CD4-positive, alpha-beta memory T cell (primary cell): ENCODE data around the gene PACSIN2. TPM values are rescaled to one million over a fixed set of nuclear protein-coding genes. Genes with fewer than 3 reads are reported as not detected.
"Not testable (repeated sequence)": the region's sequence is repeated elsewhere in the genome, so short reads cannot be mapped to it uniquely, and the experiment has no call there.

ENCODE experiments used
- CTCF ChIA-PET: fragments of 350-600 bp; sonication (Branson Sonifier 250); formaldehyde crosslinking; loops from one replicate; lab custom pipeline; 2021; ENCODE audit warnings: inconsistent platforms; ENCODE audit not compliant: partially characterized antibody; lab: Charles Lee
- POLR2A ChIA-PET: fragments of 350-600 bp; sonication (Branson Sonifier 250); formaldehyde crosslinking; loops from one replicate; lab custom pipeline; 2021; ENCODE audit not compliant: partially characterized antibody; lab: Charles Lee
- DNase-seq, 5 donors: peaks; one replicate each; pipeline versions ENCODE4 v3.0.0 to v3.0.0-alpha.2; 2020 to 2022; ENCODE audit warnings: mixed read lengths in 1 of 5
- H3K27ac ChIP-seq: one replicate; pipeline ENCODE4 v1.7.0; 2013; ENCODE audit warnings: low read depth, low read length
- H3K27me3 ChIP-seq: 2 replicates; pipeline ENCODE4 v1.7.0; 2013; ENCODE audit warnings: mild to moderate bottlenecking, low read length, moderate library complexity; ENCODE audit not compliant: insufficient read depth
- H3K36me3 ChIP-seq: 2 replicates; pipeline ENCODE4 v1.7.0; 2013; ENCODE audit warnings: mild to moderate bottlenecking, low read length, moderate library complexity; ENCODE audit not compliant: insufficient read depth
- H3K4me1 ChIP-seq: 2 replicates; pipeline ENCODE4 v1.7.0; 2013; ENCODE audit warnings: mild to moderate bottlenecking, low read length, moderate library complexity; ENCODE audit not compliant: insufficient read depth
- H3K4me3 ChIP-seq, 2 donors: one replicate each; pipeline ENCODE4 v1.7.0; 2013; ENCODE audit warnings: low read length in 2 of 2, mild to moderate bottlenecking in 1 of 2
- H3K9me3 ChIP-seq, 2 donors: one replicate each; pipeline ENCODE4 v1.7.0; 2013; ENCODE audit warnings: low read length in 2 of 2, control low read depth in 1 of 2; ENCODE audit not compliant: control insufficient read depth in 1 of 2
- H3K27ac Mint-ChIP-seq, 7 donors: one replicate each; pipeline ENCODE4 v1.8.0; 2020 to 2021; ENCODE audit warnings: mixed read lengths in 7 of 7, mild to moderate bottlenecking in 6 of 7, inconsistent platforms in 3 of 7, moderate library complexity in 3 of 7
- H3K27me3 Mint-ChIP-seq, 2 donors: one replicate each; pipeline ENCODE4 v1.8.0; 2020 to 2021; ENCODE audit warnings: mixed read lengths in 2 of 2
- H3K36me3 Mint-ChIP-seq, 2 donors: one replicate each; pipeline ENCODE4 v1.8.0; 2020 to 2021; ENCODE audit warnings: mixed read lengths in 2 of 2, inconsistent platforms in 1 of 2, mild to moderate bottlenecking in 1 of 2
- H3K4me1 Mint-ChIP-seq, 4 donors: one replicate each; pipeline ENCODE4 v1.8.0; 2020 to 2021; ENCODE audit warnings: mixed read lengths in 4 of 4, mild to moderate bottlenecking in 1 of 4
- H3K4me3 Mint-ChIP-seq, 8 donors: one replicate each; pipeline ENCODE4 v1.8.0; 2020 to 2021; ENCODE audit warnings: mixed read lengths in 8 of 8, mild to moderate bottlenecking in 7 of 8, moderate library complexity in 6 of 8, inconsistent platforms in 3 of 8
- H3K9me3 Mint-ChIP-seq, 8 donors: one replicate each; pipeline ENCODE4 v1.8.0; 2020 to 2021; ENCODE audit warnings: mixed read lengths in 8 of 8, mild to moderate bottlenecking in 5 of 8, inconsistent platforms in 3 of 8, moderate library complexity in 1 of 8
- intact Hi-C: fragments of 100-400 bp; cut with micrococcal nuclease; formaldehyde crosslinking; loops from one replicate; pipeline ENCODE4 v1.15.1; 2023
- polyA plus RNA-seq, 2 donors: library from polyadenylated mRNA; unstranded; fragments of 300-500 nt; fragmentation: Illumina TruSeq; gene quantifications; one replicate each; pipeline ENCODE4 v1.2.3, GENCODE V29; 2021
- total RNA-seq, 2 experiments: library from RNA; stranded (reverse); gene quantifications; one replicate each; pipeline ENCODE4 v1.2.3, GENCODE V29; 2021

Gene PACSIN2
- total and polyA plus RNA-seq, 4 experiments from 2014 or later = 24.6 to 55.0 (median 45.2) TPM

- peaks cover 41 to 66% (median 49%) of the 10 kb centered on the region in 4 donors for H3K4me1 Mint-ChIP-seq
- no peak overlapping the region for H3K27ac Mint-ChIP-seq
Measured at GRCh38 chr22:42955848-42956247, 59.1 kb downstream of the PACSIN2 start.

GRCh38 chr22:42955087-42955635, 59.8 kb downstream of the PACSIN2 start:
- peaks cover 5% of the 10 kb centered on the region for H3K4me1 ChIP-seq
- H3K27ac Mint-ChIP-seq = peak overlapping the region in 1 of 7 donors; percentile 32
- no peaks in the 10 kb centered on the region for H3K9me3 Mint-ChIP-seq
- no peaks in the 10 kb centered on the region for H3K27me3 ChIP-seq
- intact Hi-C loops = no loop called here
- DNase-seq = no peak
- POLR2A ChIA-PET = no interaction called here
- no peaks in the 10 kb centered on the region for H3K9me3 ChIP-seq
- no peaks in the 10 kb centered on the region for H3K27me3 Mint-ChIP-seq
- H3K27ac ChIP-seq = no peak overlapping the region
- no peaks in the 10 kb centered on the region for H3K36me3 ChIP-seq
- H3K4me3 ChIP-seq = no peak overlapping the region
- peaks cover 6 to 14% of the 10 kb centered on the region in 2 donors for H3K36me3 Mint-ChIP-seq
- H3K4me1 Mint-ChIP-seq = peaks cover 36 to 63% (median 46%) of the 10 kb centered on the region in 4 donors
- CTCF ChIA-PET = no interaction called here
- no peak overlapping the region for H3K4me3 Mint-ChIP-seq

More at GRCh38 chr22:42955848-42956247, 59.1 kb downstream of the PACSIN2 start:
- intact Hi-C loops = no loop called here
- Histone ChIP-seq H3K27ac (no peak overlapping the region), H3K4me3 (no peak overlapping the region), H3K9me3 (no peaks in the 10 kb centered on the region), H3K36me3 (no peaks in the 10 kb centered on the region), H3K4me1 (peaks cover 9% of the 10 kb centered on the region), H3K27me3 (no peaks in the 10 kb centered on the region)
- POLR2A ChIA-PET = no interaction called here
- H3K36me3 Mint-ChIP-seq = peaks cover 6 to 14% of the 10 kb centered on the region in 2 donors
- no peaks in the 10 kb centered on the region for H3K9me3 Mint-ChIP-seq
- no peak for DNase-seq
- no peaks in the 10 kb centered on the region for H3K27me3 Mint-ChIP-seq
- CTCF ChIA-PET = no interaction called here
- no peak overlapping the region for H3K4me3 Mint-ChIP-seq

GRCh38 chr22:42953751-42954150, 61.2 kb downstream of the PACSIN2 start:
- H3K9me3 ChIP-seq, DNase-seq, intact Hi-C loops, H3K27me3 ChIP-seq, H3K4me3 ChIP-seq, H3K9me3 Mint-ChIP-seq, POLR2A ChIA-PET, H3K27me3 Mint-ChIP-seq, H3K36me3 Mint-ChIP-seq, H3K27ac ChIP-seq, H3K36me3 ChIP-seq, H3K4me3 Mint-ChIP-seq: not testable (repeated sequence)
- Mint-ChIP-seq H3K4me1 (peaks cover 33 to 64% (median 43%) of the 10 kb centered on the region in 4 donors), H3K27ac (peak overlapping the region in 1 of 7 donors; percentile 27)
- H3K4me1 ChIP-seq = peaks cover 16% of the 10 kb centered on the region
- CTCF ChIA-PET = interaction anchor here (1.3 kb wide), 1 partner anchor 174 kb away, joined by 3 read pairs; no protein-coding TSS in a partner anchor

- CTCF ChIA-PET = no interaction called here
- no peak overlapping the region for H3K4me3 Mint-ChIP-seq
- Histone ChIP-seq H3K4me3 (no peak overlapping the region), H3K27me3 (no peaks in the 10 kb centered on the region), H3K27ac (no peak overlapping the region), H3K36me3 (no peaks in the 10 kb centered on the region), H3K9me3 (no peaks in the 10 kb centered on the region), H3K4me1 (peaks cover 27% of the 10 kb centered on the region)
- intact Hi-C loops = no loop called here
- POLR2A ChIA-PET = no interaction called here
- no peaks in the 10 kb centered on the region for H3K27me3 Mint-ChIP-seq
- DNase-seq = no peak
- H3K27ac Mint-ChIP-seq = peak overlapping the region in 3 of 7 donors; percentile 54 to 83 (median 65)
- H3K4me1 Mint-ChIP-seq = peaks cover 39 to 66% (median 57%) of the 10 kb centered on the region in 4 donors
- H3K9me3 Mint-ChIP-seq = no peaks in the 10 kb centered on the region
- peaks cover 0 to 5% of the 10 kb centered on the region in 2 donors for H3K36me3 Mint-ChIP-seq
Measured at GRCh38 chr22:42951093-42951710, 63.7 kb downstream of the PACSIN2 start.

- H3K27me3 Mint-ChIP-seq = no peaks in the 10 kb centered on the region
- Histone ChIP-seq H3K27ac (no peak overlapping the region), H3K27me3 (no peaks in the 10 kb centered on the region), H3K4me3 (no peak overlapping the region), H3K4me1 (peaks cover 33% of the 10 kb centered on the region), H3K9me3 (no peaks in the 10 kb centered on the region), H3K36me3 (no peaks in the 10 kb centered on the region)
- H3K27ac Mint-ChIP-seq = no peak overlapping the region
- H3K36me3 Mint-ChIP-seq = peaks cover 4 to 6% of the 10 kb centered on the region in 2 donors
- no peak overlapping the region for H3K4me3 Mint-ChIP-seq
- no peaks in the 10 kb centered on the region for H3K9me3 Mint-ChIP-seq
- POLR2A ChIA-PET = no interaction called here
- intact Hi-C loops = no loop called here
- no peak for DNase-seq
- CTCF ChIA-PET = no interaction called here
- H3K4me1 Mint-ChIP-seq = peaks cover 47 to 72% (median 61%) of the 10 kb centered on the region in 4 donors
Measured at GRCh38 chr22:42950281-42950680, 64.7 kb downstream of the PACSIN2 start.

GRCh38 chr22:42949159-42949558, 65.8 kb downstream of the PACSIN2 start:
- DNase-seq = no peak
- intact Hi-C loops = no loop called here
- Histone ChIP-seq H3K36me3 (no peaks in the 10 kb centered on the region), H3K9me3 (no peaks in the 10 kb centered on the region), H3K27me3 (no peaks in the 10 kb centered on the region), H3K4me3 (no peak overlapping the region), H3K27ac (no peak overlapping the region), H3K4me1 (peaks cover 33% of the 10 kb centered on the region)
- peak overlapping the region in 4 of 7 donors; percentile 26 to 54 (median 33) for H3K27ac Mint-ChIP-seq
- peaks cover 44 to 76% (median 64%) of the 10 kb centered on the region in 4 donors for H3K4me1 Mint-ChIP-seq
- POLR2A ChIA-PET = no interaction called here
- CTCF ChIA-PET = interaction anchor here (2.7 kb wide), 1 partner anchor 85 kb away, joined by 6 read pairs; no protein-coding TSS in a partner anchor
- H3K4me3 Mint-ChIP-seq = no peak overlapping the region
- no peaks in the 10 kb centered on the region for H3K27me3 Mint-ChIP-seq
- peaks cover 4 to 6% of the 10 kb centered on the region in 2 donors for H3K36me3 Mint-ChIP-seq
- no peaks in the 10 kb centered on the region for H3K9me3 Mint-ChIP-seq

GRCh38 chr22:42948294-42948693, 66.7 kb downstream of the PACSIN2 start:
- ChIA-PET POLR2A (no interaction called here), CTCF (interaction anchor here (2.7 kb wide), 1 partner anchor 86 kb away, joined by 6 read pairs; no protein-coding TSS in a partner anchor)
- no peaks in the 10 kb centered on the region for H3K9me3 ChIP-seq
- H3K9me3 Mint-ChIP-seq = no peaks in the 10 kb centered on the region
- intact Hi-C loops = no loop called here
- peak overlapping the region in 4 of 7 donors; percentile 14 to 69 (median 51) for H3K27ac Mint-ChIP-seq
- peaks cover 4 to 6% of the 10 kb centered on the region in 2 donors for H3K36me3 Mint-ChIP-seq
- no peaks in the 10 kb centered on the region for H3K27me3 ChIP-seq
- H3K4me1 Mint-ChIP-seq = peaks cover 41 to 69% (median 59%) of the 10 kb centered on the region in 4 donors
- no peak for DNase-seq
- peaks cover 33% of the 10 kb centered on the region for H3K4me1 ChIP-seq
- no peaks in the 10 kb centered on the region for H3K36me3 ChIP-seq
- H3K4me3 Mint-ChIP-seq = peak overlapping the region in 1 of 8 donors; percentile 44
- no peak overlapping the region for H3K4me3 ChIP-seq
- H3K27me3 Mint-ChIP-seq = no peaks in the 10 kb centered on the region
- no peak overlapping the region for H3K27ac ChIP-seq
